K562 (cell line): ENCODE results near the gene PDPK1. TPM values are rescaled to one million over a fixed set of nuclear protein-coding genes. Genes with fewer than 3 reads are reported as not detected.

Source experiments
- BRCA1 ChIP-seq, 2 experiments: fragments of 450-650 bp in 1 of 2; sonication (generic) in 1 of 2; formaldehyde crosslinking in 1 of 2; IDR thresholded peaks; 2 replicates each; pipeline versions ENCODE4 v1.5.0 to v1.6.1; 2017 to 2020; ENCODE audit warnings: mild to moderate bottlenecking in 1 of 2, missing genetic modification reagents in 1 of 2
- CTCF ChIP-seq, 3 experiments: IDR thresholded peaks in 2 of 3; conservative IDR thresholded peaks in 1 of 3; 2 replicates each; pipeline ENCODE4 v1.5.1; 2011 to 2012; ENCODE audit warnings: low read length in 3 of 3, mild to moderate bottlenecking in 3 of 3, control low read depth in 2 of 3, improper control_type of control experiment in 1 of 3, inconsistent platforms in 1 of 3, low read depth in 1 of 3, mixed read lengths in 1 of 3, moderate library complexity in 1 of 3; ENCODE audit not compliant: insufficient read depth in 2 of 3
- EGR1 ChIP-seq: fragments of 450-650 bp; conservative IDR thresholded peaks from 2 replicates; pipeline ENCODE4 v1.6.1; 2017; ENCODE audit warnings: mild to moderate bottlenecking
- JUND ChIP-seq, 2 experiments: IDR thresholded peaks; 2 replicates in 1 of 2; 3 replicates in 1 of 2; pipeline ENCODE4 v1.6.1; 2011; ENCODE audit warnings: borderline replicate concordance in 2 of 2, low read depth in 2 of 2, low read length in 2 of 2, improper control_type of control experiment in 1 of 2, missing biosample characterization in 1 of 2, missing genetic modification characterization in 1 of 2, missing genetic modification reagents in 1 of 2
- MEIS2 ChIP-seq: fragments of 450-650 bp; IDR thresholded peaks from 2 replicates; pipeline ENCODE4 v1.6.1; 2014; ENCODE audit warnings: mild to moderate bottlenecking; ENCODE audit not compliant: partially characterized antibody
- MTA2 ChIP-seq: fragments of 450-650 bp; IDR thresholded peaks from 2 replicates; pipeline ENCODE4 v1.6.1; 2016; ENCODE audit warnings: low read depth
- SIN3B ChIP-seq: fragments of 450-650 bp; IDR thresholded peaks from 2 replicates; pipeline ENCODE4 v1.6.1; 2017; ENCODE audit warnings: low read depth, mild to moderate bottlenecking, moderate library complexity
- TRIM28 ChIP-seq: fragments of 450-650 bp; IDR thresholded peaks from 2 replicates; pipeline ENCODE4 v1.6.1; 2017
- ZFP36 ChIP-seq: fragments of 150-350 bp; IDR thresholded peaks from 2 replicates; pipeline ENCODE4 v1.6.1; 2018; ENCODE audit warnings: low read length, low read depth; ENCODE audit not compliant: partially characterized antibody
- ZNF79 ChIP-seq: fragments of 250-450 bp; sonication (Bioruptor Pico); IDR thresholded peaks from 2 replicates; pipeline ENCODE4 v1.4.0; 2020; ENCODE audit warnings: low read depth, mild to moderate bottlenecking, moderate library complexity
- ZZZ3 ChIP-seq: fragments of 450-650 bp; IDR thresholded peaks from 2 replicates; pipeline ENCODE4 v1.6.1; 2016; ENCODE audit warnings: antibody characterized with exemption, mild to moderate bottlenecking, moderate library complexity
- polyA plus RNA-seq, 8 experiments: library from polyadenylated mRNA; depleted of rRNA in 4 of 8; stranded (reverse) in 5 of 8; unstranded in 3 of 8; fragments of >200 nt; fragmentation: Nextera tagmentation in 2 of 8; fragmentation: Illumina TruSeq in 1 of 8; extraction: Ambion mirVana in 2 of 8; extraction: Trizol in 1 of 8; gene quantifications; 2 replicates each; pipeline versions ENCODE4 v1.2.1 to v1.2.3, GENCODE V29; 2011 to 2014; ENCODE audit warnings: inconsistent platforms in 1 of 8, missing spikeins in 1 of 8
- total RNA-seq, 7 experiments: library from RNA; depleted of rRNA in 6 of 7; stranded (reverse); fragments of >200 nt in 6 of 7; fragmentation: Illumina TruSeq in 2 of 7; extraction: Trizol in 2 of 7; gene quantifications; 2 replicates each; pipeline versions ENCODE4 v1.2.1 to v1.2.3, GENCODE V29; 2011 to 2021; ENCODE audit warnings: low replicate concordance in 1 of 7
- TF ChIP-seq, protein P1 (sequence below): IDR thresholded peaks from 2 replicates; pipeline ENCODE4 v1.6.1; 2011; ENCODE audit warnings: borderline replicate concordance, low read depth, mild to moderate bottlenecking, moderate library complexity, low read length; ENCODE audit not compliant: insufficient read depth, poor library complexity, severe bottlenecking
- TF ChIP-seq, protein P2 (sequence below): IDR thresholded peaks from 2 replicates; pipeline ENCODE4 v1.6.1; 2012; ENCODE audit warnings: low read depth, low read length, improper control_type of control experiment, borderline replicate concordance
- TF ChIP-seq, protein P3 (sequence below): fragments of 450-650 bp; IDR thresholded peaks from 2 replicates; pipeline ENCODE4 v1.6.1; 2016; ENCODE audit warnings: borderline replicate concordance

Gene PDPK1
- total and polyA plus RNA-seq, 9 of the 15 experiments (the other 6 are each of a cell fraction or from before 2014, with no cell fraction given), result 4.0 to 37.2 (median 18.7) TPM

DNA sequence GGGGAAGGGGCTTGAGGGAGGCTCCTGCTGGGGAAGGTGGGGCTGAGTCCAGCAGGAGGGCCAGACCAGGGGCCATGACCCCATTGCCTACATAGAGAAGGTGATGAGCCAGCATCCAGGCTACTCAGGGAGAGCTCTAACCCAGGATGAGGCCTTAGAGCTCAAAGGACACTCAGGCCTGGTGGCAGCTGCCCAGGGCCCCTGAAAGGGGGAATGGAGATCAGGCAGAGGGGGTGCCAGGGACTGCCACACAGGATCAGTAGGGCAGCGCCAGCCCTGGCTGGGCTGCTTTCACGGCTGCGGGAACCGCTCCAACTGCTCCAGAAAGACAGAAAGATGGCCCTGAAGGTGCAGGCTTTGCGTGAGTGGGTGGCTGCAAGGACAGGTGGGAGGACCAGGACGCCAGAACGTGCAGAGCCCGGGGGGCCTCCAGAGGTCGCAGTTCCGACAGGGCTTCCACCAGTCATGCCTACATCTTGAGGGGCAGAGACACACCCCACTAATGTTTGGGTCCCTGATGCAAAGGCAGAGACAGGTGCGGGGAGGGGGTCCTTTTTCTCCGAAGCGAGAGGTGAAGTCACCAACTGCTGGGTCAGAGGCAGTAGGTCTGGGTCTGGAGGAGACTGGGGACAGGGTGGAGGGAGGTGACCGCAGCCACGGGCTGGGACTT, 25.0 kb upstream of the PDPK1 start (continued):
- TF ChIP-seq CTCF (IDR thresholded peaks at IDR 0.05 in 2 of 3, conservative IDR thresholded peaks at IDR 0.05 in 1 of 3; ENCODE audit: insufficient read depth in 2 of 3, low read depth in 1 of 3, low read length in 3 of 3), result peak in 2 of 3 experiments; percentile 25 to 49; a peak in 5 of 6 replicates
- TF ChIP-seq, protein P1, sequence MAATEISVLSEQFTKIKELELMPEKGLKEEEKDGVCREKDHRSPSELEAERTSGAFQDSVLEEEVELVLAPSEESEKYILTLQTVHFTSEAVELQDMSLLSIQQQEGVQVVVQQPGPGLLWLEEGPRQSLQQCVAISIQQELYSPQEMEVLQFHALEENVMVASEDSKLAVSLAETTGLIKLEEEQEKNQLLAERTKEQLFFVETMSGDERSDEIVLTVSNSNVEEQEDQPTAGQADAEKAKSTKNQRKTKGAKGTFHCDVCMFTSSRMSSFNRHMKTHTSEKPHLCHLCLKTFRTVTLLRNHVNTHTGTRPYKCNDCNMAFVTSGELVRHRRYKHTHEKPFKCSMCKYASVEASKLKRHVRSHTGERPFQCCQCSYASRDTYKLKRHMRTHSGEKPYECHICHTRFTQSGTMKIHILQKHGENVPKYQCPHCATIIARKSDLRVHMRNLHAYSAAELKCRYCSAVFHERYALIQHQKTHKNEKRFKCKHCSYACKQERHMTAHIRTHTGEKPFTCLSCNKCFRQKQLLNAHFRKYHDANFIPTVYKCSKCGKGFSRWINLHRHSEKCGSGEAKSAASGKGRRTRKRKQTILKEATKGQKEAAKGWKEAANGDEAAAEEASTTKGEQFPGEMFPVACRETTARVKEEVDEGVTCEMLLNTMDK, result peak; percentile 58
- no peak for TF ChIP-seq JUND (IDR thresholded peaks at IDR 0.05; ENCODE audit: borderline replicate concordance, low read depth, low read length)
- TF ChIP-seq JUND (tag; IDR thresholded peaks at IDR 0.05; ENCODE audit: borderline replicate concordance, low read depth, low read length), result 0 out of 3 replicates have a peak, but pooled peaks have one; percentile 11
- TF ChIP-seq, protein P2, sequence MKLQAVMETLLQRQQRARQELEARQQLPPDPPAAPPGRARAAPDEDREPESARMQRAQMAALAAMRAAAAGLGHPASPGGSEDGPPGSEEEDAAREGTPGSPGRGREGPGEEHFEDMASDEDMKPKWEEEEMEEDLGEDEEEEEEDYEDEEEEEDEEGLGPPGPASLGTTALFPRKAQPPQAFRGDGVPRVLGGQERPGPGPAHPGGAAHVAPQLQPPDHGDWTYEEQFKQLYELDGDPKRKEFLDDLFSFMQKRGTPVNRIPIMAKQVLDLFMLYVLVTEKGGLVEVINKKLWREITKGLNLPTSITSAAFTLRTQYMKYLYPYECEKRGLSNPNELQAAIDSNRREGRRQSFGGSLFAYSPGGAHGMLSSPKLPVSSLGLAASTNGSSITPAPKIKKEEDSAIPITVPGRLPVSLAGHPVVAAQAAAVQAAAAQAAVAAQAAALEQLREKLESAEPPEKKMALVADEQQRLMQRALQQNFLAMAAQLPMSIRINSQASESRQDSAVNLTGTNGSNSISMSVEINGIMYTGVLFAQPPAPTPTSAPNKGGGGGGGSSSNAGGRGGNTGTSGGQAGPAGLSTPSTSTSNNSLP, result no peak
- TF ChIP-seq, protein P3, sequence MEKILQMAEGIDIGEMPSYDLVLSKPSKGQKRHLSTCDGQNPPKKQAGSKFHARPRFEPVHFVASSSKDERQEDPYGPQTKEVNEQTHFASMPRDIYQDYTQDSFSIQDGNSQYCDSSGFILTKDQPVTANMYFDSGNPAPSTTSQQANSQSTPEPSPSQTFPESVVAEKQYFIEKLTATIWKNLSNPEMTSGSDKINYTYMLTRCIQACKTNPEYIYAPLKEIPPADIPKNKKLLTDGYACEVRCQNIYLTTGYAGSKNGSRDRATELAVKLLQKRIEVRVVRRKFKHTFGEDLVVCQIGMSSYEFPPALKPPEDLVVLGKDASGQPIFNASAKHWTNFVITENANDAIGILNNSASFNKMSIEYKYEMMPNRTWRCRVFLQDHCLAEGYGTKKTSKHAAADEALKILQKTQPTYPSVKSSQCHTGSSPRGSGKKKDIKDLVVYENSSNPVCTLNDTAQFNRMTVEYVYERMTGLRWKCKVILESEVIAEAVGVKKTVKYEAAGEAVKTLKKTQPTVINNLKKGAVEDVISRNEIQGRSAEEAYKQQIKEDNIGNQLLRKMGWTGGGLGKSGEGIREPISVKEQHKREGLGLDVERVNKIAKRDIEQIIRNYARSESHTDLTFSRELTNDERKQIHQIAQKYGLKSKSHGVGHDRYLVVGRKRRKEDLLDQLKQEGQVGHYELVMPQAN, result no peak
- TF ChIP-seq EGR1, result peak; percentile 45
- TF ChIP-seq MTA2, result 0 out of 2 replicates have a peak, but pooled peaks have one; percentile 1
- no peak for TF ChIP-seq SIN3B
- no peak for TF ChIP-seq ZFP36
- TF ChIP-seq ZZZ3, result no peak
- TF ChIP-seq MEIS2, result no peak
- no peak for TF ChIP-seq BRCA1 (IDR thresholded peaks at IDR 0.05)
- 0 out of 2 replicates have a peak, but pooled peaks have one; percentile 13 for TF ChIP-seq BRCA1 (CRISPR knock-in tag; IDR thresholded peaks at IDR 0.05)
- no peak for TF ChIP-seq TRIM28
- TF ChIP-seq ZNF79 (CRISPR knock-in tag), result no peak
